HG02840 (cell line): ENCODE measurements around the gene DPP9.
"Not testable (repeated sequence)": the region's sequence is repeated elsewhere in the genome, so short reads cannot be mapped to it uniquely, and the experiment has no call there.

Experiments used
- ATAC-seq: cut with Tn5 transposase; IDR thresholded peaks from one replicate; pipeline ENCODE4 v1.9.1; 2021; ENCODE audit warnings: mild to moderate bottlenecking, moderate library complexity, moderate number of reproducible peaks; ENCODE audit not compliant: unreplicated experiment, low FRiP score

The DPP9 gene

DNA sequence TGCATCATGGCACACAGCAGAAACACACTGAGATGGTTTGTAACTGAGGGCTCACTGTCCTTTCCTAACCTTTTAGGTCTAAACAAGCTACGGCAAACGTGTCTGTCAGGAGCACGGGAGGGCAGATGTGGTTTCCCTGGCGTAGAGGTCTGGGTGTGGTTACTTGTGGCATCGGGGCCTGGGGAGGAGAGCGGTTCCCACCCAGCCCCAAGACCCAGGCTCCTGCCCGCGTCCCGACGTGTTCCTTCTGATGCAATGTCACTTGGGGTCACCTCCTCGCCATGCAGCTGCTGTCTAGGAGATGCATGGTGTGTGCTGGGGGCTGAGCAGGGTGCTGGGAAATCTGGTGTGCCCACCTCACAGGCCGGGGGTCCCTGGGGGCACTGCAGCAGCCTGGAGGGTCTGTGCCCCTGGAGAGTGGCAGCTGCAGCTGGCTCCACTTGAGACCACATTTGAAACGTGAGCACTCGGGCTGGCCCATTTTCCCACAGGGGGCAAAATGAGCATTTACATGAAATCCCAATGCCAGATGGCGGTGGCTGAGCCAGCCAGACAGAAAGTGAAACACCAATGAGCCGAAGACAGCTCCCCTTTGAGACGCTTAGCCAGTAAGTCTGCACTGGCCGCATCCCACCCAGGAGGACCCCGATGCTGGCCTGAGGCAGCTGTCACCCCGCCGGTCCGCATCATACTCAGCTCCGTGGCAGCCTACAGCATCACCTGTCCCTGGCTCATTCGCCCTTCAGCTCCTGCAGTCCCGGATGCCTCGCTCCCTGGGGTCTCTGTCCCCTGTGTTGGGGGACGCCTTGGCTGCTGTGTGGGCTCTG is 31.2 kb downstream of the DPP9 start:
- no peak for ATAC-seq

DNA sequence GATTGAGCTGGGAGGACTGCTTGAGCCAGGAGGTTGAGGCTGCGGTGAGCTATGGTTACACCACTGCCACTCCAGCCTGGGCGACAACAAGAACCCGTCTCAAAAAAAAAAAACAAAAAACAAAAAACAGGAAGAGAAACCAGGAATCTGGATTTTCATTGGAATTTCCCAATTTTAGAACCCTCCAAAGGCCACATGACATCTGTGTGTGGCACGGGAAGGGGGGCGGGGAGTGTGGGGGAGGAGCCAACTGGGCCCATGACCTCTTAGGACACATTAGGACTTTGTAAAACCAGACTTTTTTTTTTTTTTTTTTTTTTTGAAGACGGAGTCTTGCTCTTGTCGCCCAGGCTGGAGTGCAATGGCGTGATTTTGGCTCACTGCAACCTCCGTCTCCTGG is 32.3 kb downstream of the DPP9 start:
- no peak for ATAC-seq

DNA sequence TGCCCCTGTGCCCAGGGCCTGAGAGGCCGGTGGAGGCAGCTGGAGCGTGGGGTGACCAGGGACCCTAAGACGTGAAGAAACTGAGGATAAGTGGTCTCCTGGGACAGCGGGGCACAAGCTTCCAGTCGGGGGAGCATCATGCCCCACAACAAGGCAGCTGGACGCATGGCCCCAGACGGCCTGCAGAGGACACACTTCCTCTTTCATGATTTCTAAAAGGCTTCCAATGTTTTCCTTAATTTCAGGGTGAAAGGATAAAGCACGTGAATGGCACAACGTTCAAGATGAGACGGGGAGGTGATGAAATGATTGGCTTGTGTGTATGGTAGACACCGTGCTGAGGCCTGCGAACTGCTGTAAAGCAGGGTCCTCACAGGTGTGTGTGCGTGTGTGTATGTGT is 33.3 kb downstream of the DPP9 start:
- ATAC-seq: no peak

- no peak for ATAC-seq
Measured at GRCh38 chr19:4689403-4689802, 34.2 kb downstream of the DPP9 start.

DNA sequence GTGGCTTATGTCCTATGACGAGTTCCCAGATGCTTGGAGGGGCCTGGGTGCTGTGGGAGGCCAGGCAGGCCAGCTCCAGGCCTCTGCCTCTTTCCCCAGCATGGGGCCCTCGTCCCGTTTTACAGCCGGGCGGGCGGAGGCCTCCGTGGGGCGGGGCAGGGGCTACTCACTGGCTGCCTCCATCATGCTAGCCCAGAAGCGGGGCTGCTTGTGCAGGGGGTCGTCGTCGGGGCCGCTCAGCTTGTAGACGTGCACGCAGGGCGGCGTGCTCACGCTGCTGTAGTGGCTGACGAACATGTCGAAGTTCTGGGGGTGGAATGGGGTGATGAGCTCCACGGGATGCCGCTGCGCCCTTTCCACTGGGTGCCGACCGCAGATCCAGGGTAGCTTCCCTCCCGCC is 35.1 kb downstream of the DPP9 start:
- no peak for ATAC-seq

DNA sequence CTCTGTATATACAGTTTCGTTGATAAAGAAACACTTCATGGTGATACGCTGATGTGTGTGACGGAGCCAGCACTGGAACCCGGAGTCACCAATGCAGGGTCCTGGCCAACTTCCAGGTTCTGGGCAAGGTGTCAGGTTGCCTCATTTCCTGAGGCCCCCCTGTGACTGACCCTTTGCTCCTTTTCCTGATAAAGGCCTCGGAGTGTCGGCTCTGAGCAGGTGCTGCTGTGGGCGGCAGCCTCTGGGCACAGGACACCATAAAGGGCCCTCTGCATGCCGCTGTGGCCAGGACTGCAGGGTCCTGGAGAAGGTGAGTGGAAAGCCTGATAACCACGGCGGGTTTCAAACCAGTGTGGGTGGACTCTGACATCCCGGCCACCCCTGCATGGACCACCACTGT is 36.2 kb downstream of the DPP9 start:
- ATAC-seq: no peak

DNA sequence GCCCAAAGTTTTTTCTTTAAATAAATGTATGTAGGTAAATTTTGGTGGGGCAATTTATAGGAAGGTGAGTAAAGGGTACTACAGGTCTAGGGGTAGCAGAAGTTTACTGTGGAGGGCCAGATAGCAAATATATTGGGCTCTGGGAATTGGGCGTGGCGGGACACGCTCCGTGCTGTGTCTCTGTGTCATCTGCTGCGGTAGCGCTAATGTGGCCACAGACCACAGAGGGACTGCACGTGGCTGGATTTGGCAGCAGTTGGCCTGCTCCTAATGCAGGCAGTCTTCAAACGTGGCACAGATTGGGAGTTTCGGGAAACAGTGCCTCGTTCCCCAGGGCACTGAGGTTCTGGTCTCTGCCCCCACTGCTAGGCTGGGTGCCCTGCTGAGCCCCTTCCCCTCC is 36.9 kb downstream of the DPP9 start:
- ATAC-seq: no peak

DNA sequence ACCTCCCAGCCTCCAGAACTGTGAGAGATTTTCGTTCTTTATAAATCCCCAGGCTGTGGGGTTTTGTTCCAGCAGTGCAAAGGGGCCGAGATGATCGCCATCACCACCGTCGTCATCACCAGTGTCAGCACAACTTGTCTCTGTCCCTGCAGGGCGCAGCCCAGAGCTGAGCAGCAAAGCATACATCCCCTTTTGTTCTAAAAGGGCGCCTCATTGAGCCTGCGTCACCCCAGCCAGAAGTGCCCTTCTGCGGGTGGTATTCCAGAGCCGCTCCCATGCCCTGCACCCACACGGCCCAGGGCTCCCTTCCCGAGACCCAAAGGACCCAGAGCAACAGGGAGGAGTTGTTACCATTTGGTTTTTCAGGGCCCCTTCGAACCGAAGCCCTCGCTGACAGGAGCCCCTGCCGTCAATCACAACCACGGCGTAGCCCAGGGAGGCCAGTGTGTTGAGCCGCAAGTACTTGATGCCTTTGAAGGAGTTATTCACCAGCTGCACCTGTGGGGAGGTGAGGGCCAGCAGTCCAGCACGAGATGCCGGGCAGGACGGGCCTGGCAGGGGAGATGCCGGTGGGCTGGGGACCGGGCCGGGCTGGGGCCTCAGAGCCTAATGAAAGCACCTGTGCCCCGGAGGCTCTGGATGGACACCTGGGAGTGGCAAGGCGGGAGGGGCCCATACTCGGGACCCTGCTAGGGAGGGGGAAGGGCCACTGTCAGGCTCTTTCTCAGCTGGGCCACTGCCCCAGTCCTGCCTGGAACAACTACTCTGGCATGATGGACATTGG is 39.1 kb downstream of the DPP9 start:
- no peak for ATAC-seq

DNA sequence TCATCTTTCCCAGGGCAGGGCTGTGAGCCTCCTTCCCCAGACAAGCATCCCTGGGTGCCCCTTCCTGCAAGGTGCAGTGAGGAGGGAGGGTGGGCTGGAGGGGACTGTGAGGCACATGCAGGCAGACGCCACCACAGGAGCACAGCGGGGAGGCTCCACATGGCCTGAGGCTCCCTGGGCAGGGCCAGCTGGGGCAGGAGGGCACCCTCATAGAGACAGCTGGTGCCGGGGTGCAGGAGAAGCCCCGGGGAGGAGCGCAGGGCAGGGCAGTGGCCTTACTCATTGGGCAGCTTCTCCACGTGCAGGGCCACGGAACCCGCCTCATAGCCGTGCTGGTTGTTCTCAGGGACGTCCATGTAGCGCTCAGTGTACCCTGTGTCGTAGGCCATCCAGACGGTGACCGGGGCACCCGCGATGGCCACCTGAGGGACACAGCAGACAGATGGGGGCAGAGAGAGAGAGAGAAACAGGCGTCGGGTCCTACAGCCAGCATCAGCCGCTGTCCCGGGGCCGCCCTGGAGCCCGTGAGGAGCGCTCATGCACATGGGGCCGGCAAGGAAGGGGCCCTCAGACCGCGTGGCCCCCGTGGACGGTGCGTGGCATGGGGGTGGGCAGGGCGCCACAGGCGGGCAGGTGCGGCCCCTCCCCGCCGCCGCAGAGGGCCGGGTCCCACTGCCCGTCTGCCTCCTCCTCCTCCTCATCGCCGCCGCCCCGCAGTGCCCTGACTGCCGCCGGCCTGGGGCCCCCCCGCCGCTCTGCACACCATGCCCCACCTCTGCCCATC is 41.0 kb downstream of the DPP9 start:
- ATAC-seq: no peak

DNA sequence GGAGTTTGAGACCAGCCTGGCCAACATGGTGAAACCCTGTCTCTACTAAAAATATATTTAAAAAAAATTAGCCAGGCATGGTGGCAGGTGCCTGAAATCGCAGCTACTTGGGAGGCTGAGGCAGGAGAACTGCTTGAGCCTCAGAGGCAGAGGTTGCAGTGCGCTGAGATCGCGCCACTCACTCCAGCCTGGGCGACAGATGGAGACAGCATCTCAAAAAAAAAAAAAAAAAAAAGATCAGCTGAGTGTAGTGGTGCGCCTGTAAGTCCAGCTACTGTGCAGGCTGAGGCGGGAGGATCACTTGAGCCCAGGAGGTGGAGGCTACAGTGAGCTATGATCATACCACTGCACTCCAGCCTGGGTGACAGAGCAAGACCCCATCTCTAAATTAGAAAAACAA is 43.6 kb downstream of the DPP9 start:
- ATAC-seq: not testable (repeated sequence)

GRCh38 chr19:4678881-4679790 is 44.5 kb downstream of the DPP9 start:
- no peak for ATAC-seq

DNA sequence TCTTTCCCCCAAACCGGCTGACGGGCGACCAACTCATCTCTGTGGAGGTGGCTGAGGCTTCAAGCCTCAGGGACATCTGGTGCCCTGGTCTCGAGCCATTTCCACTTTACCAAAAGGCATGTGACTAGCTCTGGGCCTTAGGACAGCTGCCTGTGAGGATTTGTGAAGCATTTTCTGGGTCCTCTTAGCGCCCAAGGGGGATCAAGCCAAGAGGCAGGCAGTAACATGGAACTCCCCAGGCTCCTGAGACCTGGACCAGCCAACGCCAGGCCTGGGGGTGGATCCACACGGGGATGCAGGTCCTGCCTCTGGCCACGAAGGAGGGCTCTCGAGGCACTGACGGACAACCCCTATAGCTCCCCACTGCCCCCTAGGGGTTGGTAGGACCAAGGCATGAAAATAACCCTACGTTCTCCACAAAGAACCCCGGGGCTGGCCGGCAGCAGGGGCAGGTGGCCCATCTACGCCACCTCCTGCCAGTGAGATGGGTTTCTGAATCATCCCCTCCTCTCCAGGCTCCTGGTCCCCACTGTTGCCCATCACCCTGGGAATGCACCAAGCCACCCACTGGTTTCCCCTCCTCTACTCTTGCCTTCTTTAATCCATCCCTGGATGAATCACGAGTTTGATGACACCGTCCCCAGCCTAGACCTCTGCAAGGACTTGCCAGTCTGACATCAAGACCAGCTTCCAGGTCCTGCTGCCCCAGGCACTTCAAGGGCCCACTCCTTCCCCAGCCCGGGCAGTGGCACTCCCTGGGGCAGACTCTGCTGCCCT is 46.5 kb downstream of the DPP9 start:
- no peak for ATAC-seq

DNA sequence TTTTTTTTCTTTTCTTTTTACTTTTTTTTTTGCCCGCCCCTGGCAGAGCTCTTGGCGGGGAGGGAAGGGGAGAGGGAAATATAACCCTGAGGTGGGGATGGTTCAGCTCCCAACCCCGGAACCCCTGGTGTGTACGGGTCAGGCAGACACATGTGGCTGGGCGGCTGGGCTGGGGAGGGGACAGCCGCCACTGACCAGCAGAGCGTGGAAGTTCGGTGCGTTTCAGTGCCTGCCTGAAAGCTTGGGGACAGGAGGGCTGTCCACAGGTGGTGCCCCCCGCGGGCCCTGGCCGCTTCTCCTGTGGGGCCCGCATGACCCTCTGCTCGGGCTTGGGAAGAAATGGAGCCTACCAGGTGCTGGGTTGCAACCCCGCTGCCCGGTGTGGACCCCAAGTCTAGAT is 48.3 kb downstream of the DPP9 start:
- no peak for ATAC-seq

GRCh38 chr19:4673726-4674125 is 49.9 kb downstream of the DPP9 start:
- no peak for ATAC-seq

GRCh38 chr19:4673216-4673615 is 50.4 kb downstream of the DPP9 start:
- no peak for ATAC-seq

DNA sequence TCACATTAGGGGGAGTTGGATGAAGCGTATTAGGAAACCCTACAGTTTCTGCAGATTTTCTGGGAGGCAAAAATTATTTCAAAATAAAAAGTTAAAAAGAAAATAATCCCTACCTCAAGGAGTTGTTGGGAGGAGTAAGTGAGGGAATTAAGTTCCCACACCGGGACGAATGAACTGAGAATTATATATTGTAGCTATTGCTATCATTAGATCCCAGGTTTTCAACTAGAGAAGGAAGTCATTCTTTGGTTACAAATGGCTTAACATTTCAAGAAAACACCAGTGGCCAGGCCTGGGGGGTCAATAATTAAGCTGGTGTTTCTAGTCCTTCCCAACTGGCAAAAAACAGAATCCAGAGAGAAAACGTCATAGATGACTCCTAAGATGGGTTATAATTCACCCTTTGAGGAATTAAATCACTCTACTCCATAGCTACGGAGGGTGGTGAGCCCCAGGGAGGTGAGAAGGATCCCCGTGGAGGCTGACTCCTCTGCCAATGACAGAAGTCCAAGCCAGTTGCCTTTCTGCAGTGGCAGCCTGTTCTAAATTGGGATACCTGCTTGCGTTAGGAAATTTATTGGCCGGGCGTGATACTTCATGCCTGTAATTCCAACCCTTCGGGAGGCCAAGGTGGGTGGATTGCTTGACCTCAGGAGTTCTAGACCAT is 52.3 kb downstream of the DPP9 start:
- no peak for ATAC-seq

DNA sequence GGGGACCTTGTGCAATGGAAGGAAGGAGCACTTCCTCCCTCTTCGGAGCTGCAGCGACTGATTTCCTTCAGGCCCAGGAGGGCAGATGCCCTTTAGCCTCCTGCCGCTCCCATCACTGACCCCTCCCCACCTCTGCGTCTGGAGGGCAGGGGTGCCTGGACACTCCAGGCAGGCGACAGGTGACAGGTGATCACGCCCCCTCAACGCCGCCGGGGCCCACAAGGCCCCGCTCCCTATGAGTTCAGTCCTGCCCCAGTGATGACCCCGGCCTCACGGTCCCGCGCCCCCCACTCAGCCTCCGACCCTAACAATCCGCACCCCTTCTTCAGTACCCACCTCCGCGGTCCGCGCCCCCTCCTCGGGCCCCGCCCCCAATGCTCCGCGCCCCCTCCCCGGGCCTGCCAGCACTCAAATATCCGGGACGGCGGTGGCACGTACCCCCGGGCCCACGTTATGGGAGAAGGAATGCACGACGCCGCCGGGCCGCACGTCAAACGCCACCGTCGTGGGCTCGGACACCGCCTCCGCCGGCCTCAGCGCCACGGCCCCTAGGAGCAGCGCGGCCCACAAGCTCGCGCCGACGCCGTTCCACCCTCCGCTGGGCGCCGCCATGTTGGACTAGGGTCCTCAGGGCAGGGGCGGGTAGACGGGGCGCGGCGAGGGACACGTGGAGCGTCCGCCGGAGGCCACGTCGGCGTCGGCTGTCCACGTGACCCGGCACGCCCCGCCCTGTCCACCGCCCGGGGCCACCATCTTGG is 53.7 kb downstream of the DPP9 start, which contains the start of gene MYDGF:
Gene MYDGF (minus strand): TSS at position 620 of the 758 bp plus-strand sequence. CDS start 8 bp downstream, at position 612.
- ATAC-seq: peak; percentile 87

DNA sequence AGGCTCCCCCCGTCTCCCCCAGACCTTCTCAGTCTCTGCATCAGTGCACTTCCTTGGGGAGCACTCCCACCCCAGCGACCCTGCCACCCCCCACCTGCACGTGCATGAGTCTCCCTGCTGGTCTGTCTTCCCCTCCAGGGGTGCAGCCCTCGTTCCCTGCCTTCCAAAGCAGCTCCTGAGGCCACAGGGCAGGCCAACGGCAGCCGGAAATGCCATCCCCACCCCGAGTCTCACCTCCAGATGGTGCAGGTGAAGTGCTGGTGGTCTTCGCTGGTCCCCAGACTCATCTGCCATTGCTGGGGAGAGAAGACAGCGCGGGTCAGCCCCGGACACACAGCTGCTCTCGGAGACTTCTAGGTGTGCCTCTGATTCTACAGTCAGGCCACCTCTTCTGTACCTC is 59.0 kb downstream of the DPP9 start:
- ATAC-seq: no peak
